Left ventricle myocardium inferior (tissue), 1 donor: ENCODE data around the gene GNG12. TPM values are rescaled to one million over a fixed set of nuclear protein-coding genes. Genes with fewer than 3 reads are reported as not detected.
A peak's percentile ranks its signal among the peaks of the same experiment; 100 is the strongest.
"Not testable (repeated sequence)": the region's sequence is repeated elsewhere in the genome, so short reads cannot be mapped to it uniquely, and the experiment has no call there.

ENCODE experiments used
- DNase-seq: peaks from one replicate; pipeline ENCODE4 v3.0.0-alpha.2; 2020
- H3K27ac ChIP-seq: fragments of 200-600 bp; replicated peaks from 2 replicates; pipeline ENCODE4 v1.8.0; 2021
- H3K27me3 ChIP-seq: fragments of 200-600 bp; 2 replicates; pipeline ENCODE4 v1.8.0; 2021; ENCODE audit warnings: low read depth
- H3K36me3 ChIP-seq: fragments of 200-600 bp; 2 replicates; pipeline ENCODE4 v1.8.0; 2021
- H3K4me1 ChIP-seq: fragments of 200-600 bp; 2 replicates; pipeline ENCODE4 v1.8.0; 2021
- H3K4me3 ChIP-seq: fragments of 200-600 bp; 2 replicates; pipeline ENCODE4 v1.8.0; 2021; ENCODE audit warnings: mild to moderate bottlenecking, moderate library complexity
- H3K9me3 ChIP-seq: fragments of 200-600 bp; replicated peaks from 2 replicates; pipeline ENCODE4 v1.8.0; 2021
- CTCF ChIP-seq: fragments of 200-600 bp; IDR thresholded peaks from 2 replicates; pipeline ENCODE4 v1.8.0; 2021; ENCODE audit warnings: antibody characterized with exemption, mild to moderate bottlenecking, borderline replicate concordance
- intact Hi-C: fragments of 100-400 bp; cut with micrococcal nuclease; formaldehyde crosslinking; loops from one replicate; pipeline ENCODE4 v1.11.0; 2022
- total RNA-seq: library from RNA; stranded (reverse); fragmentation: NEBNext Ultra II Directional; extraction: Animal tissue kit (Norgen Biotek cat#: 25700); gene quantifications from one replicate; pipeline ENCODE4 v1.2.1, GENCODE V29; 2021
- donor health status: DM: no; HTN: yes; CAD: no; lungs with severe emphysema.

Gene GNG12
- total RNA-seq, 1 donor from 2014 or later = 35.1 TPM

GRCh38 chr1:67735206-67735605, 98.1 kb downstream of the GNG12 start:
- peak overlapping the region; percentile 83 for H3K27ac ChIP-seq
- H3K4me3 ChIP-seq = no peak overlapping the region
- TF ChIP-seq CTCF = no peak
- H3K9me3 ChIP-seq = no peaks in the 10 kb centered on the region
- no peaks in the 10 kb centered on the region for H3K36me3 ChIP-seq
- intact Hi-C loops = no loop called here
- no peaks in the 10 kb centered on the region for H3K27me3 ChIP-seq
- no peak for DNase-seq
- H3K4me1 ChIP-seq = peaks cover 61% of the 10 kb centered on the region

DNA sequence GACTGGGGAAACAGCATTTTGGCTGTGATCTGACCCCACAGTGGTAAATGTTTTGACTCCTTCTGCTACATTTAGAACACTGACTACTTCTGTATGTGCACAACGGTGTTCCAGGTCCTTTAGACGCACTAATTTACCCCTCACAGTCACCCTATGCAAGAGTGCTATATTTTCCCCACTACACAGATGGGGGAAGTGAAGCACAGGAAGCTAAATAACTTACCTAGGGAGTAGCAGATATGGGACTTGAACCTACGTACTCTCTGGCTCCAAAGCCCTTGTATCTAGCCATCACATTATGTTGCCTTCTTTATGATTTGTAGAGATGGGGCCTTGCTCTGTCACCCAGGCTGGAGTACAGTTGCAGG, 99.0 kb downstream of the GNG12 start:
- peak overlapping the region; percentile 83 for H3K27ac ChIP-seq

GRCh38 chr1:67733681-67734322, 99.5 kb downstream of the GNG12 start:
- DNase-seq = no peak
- Histone ChIP-seq H3K27ac (peak overlapping the region; percentile 83), H3K27me3 (no peaks in the 10 kb centered on the region), H3K9me3 (no peaks in the 10 kb centered on the region), H3K36me3 (no peaks in the 10 kb centered on the region), H3K4me1 (peaks cover 61% of the 10 kb centered on the region), H3K4me3 (no peak overlapping the region)
- intact Hi-C loops = no loop called here
- TF ChIP-seq CTCF = no peak

More for the DNA sequence above, 99.0 kb downstream of the GNG12 start:
- intact Hi-C loops = no loop called here
- Histone ChIP-seq H3K36me3 (no peaks in the 10 kb centered on the region), H3K9me3 (no peaks in the 10 kb centered on the region), H3K4me3 (no peak overlapping the region), H3K27me3 (no peaks in the 10 kb centered on the region), H3K4me1 (peaks cover 61% of the 10 kb centered on the region)
- no peak for TF ChIP-seq CTCF
- no peak for DNase-seq

- no peak overlapping the region for H3K4me3 ChIP-seq
- H3K27me3 ChIP-seq = no peaks in the 10 kb centered on the region
- TF ChIP-seq CTCF = no peak
- peaks cover 58% of the 10 kb centered on the region for H3K4me1 ChIP-seq
- H3K36me3 ChIP-seq = no peaks in the 10 kb centered on the region
- H3K27ac ChIP-seq = peak overlapping the region; percentile 68
- peak; percentile 49 for DNase-seq
- no peaks in the 10 kb centered on the region for H3K9me3 ChIP-seq
- intact Hi-C loops = no loop called here
Measured at GRCh38 chr1:67732750-67733151, 100.5 kb downstream of the GNG12 start.

GRCh38 chr1:67731322-67731721, 101.9 kb downstream of the GNG12 start:
- no peaks in the 10 kb centered on the region for H3K36me3 ChIP-seq
- TF ChIP-seq CTCF = no peak
- no peaks in the 10 kb centered on the region for H3K9me3 ChIP-seq
- no peak for DNase-seq
- peaks cover 46% of the 10 kb centered on the region for H3K4me1 ChIP-seq
- no peak overlapping the region for H3K27ac ChIP-seq
- intact Hi-C loops = no loop called here
- H3K27me3 ChIP-seq = no peaks in the 10 kb centered on the region
- no peak overlapping the region for H3K4me3 ChIP-seq

DNA sequence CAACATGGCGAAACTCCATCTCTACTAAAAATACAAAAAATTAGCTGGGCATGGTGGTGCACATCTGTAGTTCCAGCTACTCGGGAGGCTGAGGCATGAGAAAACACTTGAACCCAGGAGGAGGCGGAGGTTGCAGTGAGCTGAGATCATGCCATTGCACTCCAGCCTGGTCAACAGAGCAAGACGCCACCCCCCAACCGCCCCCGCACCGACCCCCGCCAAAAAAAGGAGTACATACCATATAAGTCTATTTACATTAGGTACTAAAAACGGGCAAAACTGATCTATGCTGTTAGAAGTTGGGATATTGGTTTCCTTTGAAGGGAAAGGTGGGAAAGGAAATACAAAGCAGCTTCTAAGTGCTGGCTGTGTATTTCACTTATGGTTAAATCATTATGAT, 103.0 kb downstream of the GNG12 start:
- intact Hi-C loops, H3K36me3 ChIP-seq, H3K27me3 ChIP-seq, H3K4me3 ChIP-seq, DNase-seq, H3K9me3 ChIP-seq, H3K27ac ChIP-seq: not testable (repeated sequence)
- H3K4me1 ChIP-seq = peaks cover 46% of the 10 kb centered on the region
